Nephron progenitor cell (in vitro differentiated cells): ENCODE measurements around the gene CPPED1.

Experiments
- DNase-seq: peaks from one replicate; pipeline ENCODE4 v3.0.0; 2021
- H3K27ac Mint-ChIP-seq: 2 replicates; pipeline ENCODE4 v1.8.0; 2021; ENCODE audit warnings: mild to moderate bottlenecking, moderate library complexity, mixed read lengths
- H3K27me3 Mint-ChIP-seq: 2 replicates; pipeline ENCODE4 v1.8.0; 2021; ENCODE audit warnings: mild to moderate bottlenecking, low read depth, mixed read lengths; ENCODE audit not compliant: poor library complexity
- H3K36me3 Mint-ChIP-seq: 2 replicates; pipeline ENCODE4 v1.8.0; 2021; ENCODE audit warnings: low read depth, mixed read lengths
- H3K4me1 Mint-ChIP-seq: 2 replicates; pipeline ENCODE4 v1.8.0; 2021; ENCODE audit warnings: mixed read lengths
- H3K4me3 Mint-ChIP-seq: 2 replicates; pipeline ENCODE4 v1.8.0; 2021; ENCODE audit warnings: mild to moderate bottlenecking, moderate library complexity, mixed read lengths
- H3K9me3 Mint-ChIP-seq: 2 replicates; pipeline ENCODE4 v1.8.0; 2021; ENCODE audit warnings: mild to moderate bottlenecking, moderate library complexity, mixed read lengths
- CTCF ChIP-seq: fragments of 200-600 bp; sonication (generic); IDR thresholded peaks from 2 replicates; pipeline ENCODE4 v1.5.0; 2021; ENCODE audit warnings: antibody characterized with exemption

CPPED1 gene

GRCh38 chr16:12611916-12612597 lies 191.6 kb downstream of the CPPED1 start:
- no peaks in the 10 kb centered on the region for H3K4me1 Mint-ChIP-seq
- TF ChIP-seq CTCF: no peak
- H3K4me3 Mint-ChIP-seq: no peak overlapping the region
- DNase-seq: no peak
- no peak overlapping the region for H3K27ac Mint-ChIP-seq
- H3K27me3 Mint-ChIP-seq: peaks cover 7% of the 10 kb centered on the region
- peaks cover 17% of the 10 kb centered on the region for H3K9me3 Mint-ChIP-seq
- H3K36me3 Mint-ChIP-seq: no peaks in the 10 kb centered on the region

- DNase-seq: no peak
- no peaks in the 10 kb centered on the region for H3K4me1 Mint-ChIP-seq
- no peak for TF ChIP-seq CTCF
- H3K36me3 Mint-ChIP-seq: no peaks in the 10 kb centered on the region
- H3K9me3 Mint-ChIP-seq: peaks cover 27% of the 10 kb centered on the region
- no peak overlapping the region for H3K4me3 Mint-ChIP-seq
- H3K27me3 Mint-ChIP-seq: peaks cover 7% of the 10 kb centered on the region
- no peak overlapping the region for H3K27ac Mint-ChIP-seq
Measured at GRCh38 chr16:12611006-12611477, 192.6 kb downstream of the CPPED1 start.

- Mint-ChIP-seq H3K27me3 (peaks cover 7% of the 10 kb centered on the region), H3K9me3 (peaks cover 27% of the 10 kb centered on the region), H3K36me3 (no peaks in the 10 kb centered on the region), H3K4me1 (no peaks in the 10 kb centered on the region), H3K27ac (no peak overlapping the region), H3K4me3 (no peak overlapping the region)
- no peak for TF ChIP-seq CTCF
- no peak for DNase-seq
Measured at GRCh38 chr16:12609937-12610699, 193.6 kb downstream of the CPPED1 start.
